Activated naive CD8-positive, alpha-beta T cell treated with anti-CD3 and anti-CD28 coated beads, Interleukin-2, amount 10 ng/mL, durations not matched to agents 7 days and 5 days (primary cell): Measurements from ENCODE around the gene MTMR3. TPM values are rescaled to one million over a fixed set of nuclear protein-coding genes. Genes with fewer than 3 reads are reported as not detected.

Source experiments
- ATAC-seq: fragments of 150-1000 bp; cut with Tn5 transposase; one replicate; pipeline ENCODE4 v1.10.0; 2021; ENCODE audit warnings: low read depth, moderate library complexity
- POLR2A ChIA-PET: fragments of 350-600 bp; sonication (Branson Sonifier 250); formaldehyde crosslinking; loops from one replicate; lab custom pipeline; 2021; ENCODE audit warnings: antibody characterized with exemption; lab: Charles Lee
- DNase-seq: peaks from one replicate; pipeline ENCODE4 v3.0.0; 2021
- H3K27ac Mint-ChIP-seq: one replicate; pipeline ENCODE4 v1.8.0; 2022; ENCODE audit warnings: mild to moderate bottlenecking, mixed read lengths
- H3K27me3 Mint-ChIP-seq: one replicate; pipeline ENCODE4 v1.8.0; 2022; ENCODE audit warnings: mild to moderate bottlenecking, moderate library complexity, mixed read lengths
- H3K36me3 Mint-ChIP-seq: one replicate; pipeline ENCODE4 v1.8.0; 2021; ENCODE audit warnings: mild to moderate bottlenecking, mixed read lengths
- H3K4me1 Mint-ChIP-seq: one replicate; pipeline ENCODE4 v1.8.0; 2021; ENCODE audit warnings: mixed read lengths
- H3K4me3 Mint-ChIP-seq: one replicate; pipeline ENCODE4 v1.8.0; 2022; ENCODE audit warnings: mild to moderate bottlenecking, moderate library complexity, mixed read lengths
- H3K9me3 Mint-ChIP-seq: one replicate; pipeline ENCODE4 v1.8.0; 2021; ENCODE audit warnings: mixed read lengths
- total RNA-seq, 2 experiments: library from RNA; stranded (reverse); gene quantifications; one replicate each; pipeline ENCODE4 v1.2.3, GENCODE V29; 2021

Gene MTMR3
- total RNA-seq, 2 experiments from 2014 or later = 33.9 to 40.8 TPM

- Mint-ChIP-seq H3K9me3 (no peaks in the 10 kb centered on the region), H3K4me1 (no peaks in the 10 kb centered on the region), H3K36me3 (no peaks in the 10 kb centered on the region), H3K27me3 (peaks cover 8% of the 10 kb centered on the region), H3K27ac (no peak overlapping the region), H3K4me3 (no peak overlapping the region)
- POLR2A ChIA-PET = no interaction called here
- ATAC-seq (no peak), DNase-seq (no peak)
These were observed 158.5 kb downstream of the MTMR3 start for GRCh38 chr22:30041475-30041874.

DNA sequence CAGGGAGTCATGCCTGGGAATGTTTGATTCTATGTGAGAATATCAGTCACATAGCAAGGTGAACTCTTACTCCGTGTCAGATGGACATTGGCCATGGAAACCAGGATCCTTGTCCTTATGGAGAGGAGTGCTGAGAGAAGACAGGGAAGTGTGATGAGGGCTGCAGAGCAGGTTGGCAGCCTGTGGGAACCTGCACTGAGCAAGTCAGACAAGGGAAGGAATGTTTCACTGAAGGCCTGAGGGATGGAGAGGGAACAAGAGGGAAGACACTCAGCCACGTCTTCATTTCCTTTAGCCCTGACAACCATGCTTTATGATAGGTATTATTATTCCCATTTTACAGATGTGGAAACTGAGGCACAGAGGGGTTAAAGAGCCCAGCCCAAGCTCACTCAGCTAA lies 158.9 kb downstream of the MTMR3 start:
- ATAC-seq (no peak), DNase-seq (no peak)
- H3K27ac Mint-ChIP-seq = no peak overlapping the region
- peaks cover 8% of the 10 kb centered on the region for H3K27me3 Mint-ChIP-seq
- H3K9me3 Mint-ChIP-seq = no peaks in the 10 kb centered on the region
- POLR2A ChIA-PET = no interaction called here
- H3K4me1 Mint-ChIP-seq = no peaks in the 10 kb centered on the region
- no peaks in the 10 kb centered on the region for H3K36me3 Mint-ChIP-seq
- H3K4me3 Mint-ChIP-seq = no peak overlapping the region

- H3K27ac Mint-ChIP-seq = no peak overlapping the region
- H3K4me3 Mint-ChIP-seq = no peak overlapping the region
- no peaks in the 10 kb centered on the region for H3K36me3 Mint-ChIP-seq
- peaks cover 8% of the 10 kb centered on the region for H3K27me3 Mint-ChIP-seq
- POLR2A ChIA-PET = no interaction called here
- ATAC-seq = no peak
- peaks cover 5% of the 10 kb centered on the region for H3K4me1 Mint-ChIP-seq
- no peak for DNase-seq
- no peaks in the 10 kb centered on the region for H3K9me3 Mint-ChIP-seq
These were observed 160.2 kb downstream of the MTMR3 start for GRCh38 chr22:30043161-30043560.

GRCh38 chr22:30044369-30044768 lies 161.4 kb downstream of the MTMR3 start:
- peaks cover 5% of the 10 kb centered on the region for H3K4me1 Mint-ChIP-seq
- peaks cover 8% of the 10 kb centered on the region for H3K27me3 Mint-ChIP-seq
- H3K36me3 Mint-ChIP-seq = no peaks in the 10 kb centered on the region
- H3K27ac Mint-ChIP-seq = no peak overlapping the region
- DNase-seq (no peak), ATAC-seq (no peak)
- H3K9me3 Mint-ChIP-seq = no peaks in the 10 kb centered on the region
- POLR2A ChIA-PET = no interaction called here
- H3K4me3 Mint-ChIP-seq = no peak overlapping the region

GRCh38 chr22:30044881-30045493 lies 162.0 kb downstream of the MTMR3 start:
- no peaks in the 10 kb centered on the region for H3K9me3 Mint-ChIP-seq
- peaks cover 8% of the 10 kb centered on the region for H3K27me3 Mint-ChIP-seq
- no peak for DNase-seq
- no peak overlapping the region for H3K4me3 Mint-ChIP-seq
- no peak for ATAC-seq
- no peaks in the 10 kb centered on the region for H3K36me3 Mint-ChIP-seq
- peaks cover 5% of the 10 kb centered on the region for H3K4me1 Mint-ChIP-seq
- POLR2A ChIA-PET = no interaction called here
- H3K27ac Mint-ChIP-seq = no peak overlapping the region

DNA sequence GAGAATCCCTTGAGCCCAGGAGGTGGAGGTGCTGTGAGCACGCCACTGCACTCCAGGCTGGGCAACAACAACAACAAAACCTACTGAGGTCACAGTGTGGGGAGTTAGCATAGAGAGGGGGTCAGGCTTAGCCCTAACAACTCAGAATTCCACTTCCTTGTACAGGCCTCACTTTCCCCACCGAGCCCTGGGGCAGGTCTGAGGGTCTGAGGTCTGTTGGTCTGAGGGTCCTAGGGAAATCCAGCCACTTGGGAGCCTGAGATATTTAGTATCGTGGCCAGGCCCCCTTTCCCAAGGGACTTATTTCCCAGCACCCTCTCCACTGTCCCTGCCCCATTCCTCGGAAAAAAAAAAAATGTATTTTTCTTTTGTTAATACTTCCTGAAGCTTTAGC lies 162.5 kb downstream of the MTMR3 start:
- ATAC-seq (no peak), DNase-seq (no peak)
- no peak overlapping the region for H3K4me3 Mint-ChIP-seq
- peaks cover 5% of the 10 kb centered on the region for H3K4me1 Mint-ChIP-seq
- H3K27me3 Mint-ChIP-seq = peaks cover 11% of the 10 kb centered on the region
- no peaks in the 10 kb centered on the region for H3K36me3 Mint-ChIP-seq
- POLR2A ChIA-PET = no interaction called here
- no peaks in the 10 kb centered on the region for H3K9me3 Mint-ChIP-seq
- no peak overlapping the region for H3K27ac Mint-ChIP-seq

- H3K27ac Mint-ChIP-seq = peak overlapping the region; percentile 24
These were observed 163.1 kb downstream of the MTMR3 start for GRCh38 chr22:30045901-30046715.

GRCh38 chr22:30046716-30047363 lies 163.9 kb downstream of the MTMR3 start:
- no peaks in the 10 kb centered on the region for H3K9me3 Mint-ChIP-seq
- DNase-seq (no peak), ATAC-seq (no peak)
- peaks cover 6% of the 10 kb centered on the region for H3K27me3 Mint-ChIP-seq
- POLR2A ChIA-PET = interaction anchor here (0.5 to 0.9 kb wide), 2 partner anchors 236 to 460 kb away, joined by 3 read pairs; no protein-coding TSS in a partner anchor
- peak overlapping the region; percentile 50 for H3K27ac Mint-ChIP-seq
- H3K4me1 Mint-ChIP-seq = peaks cover 5% of the 10 kb centered on the region
- peak overlapping the region; percentile 35 for H3K4me3 Mint-ChIP-seq
- H3K36me3 Mint-ChIP-seq = no peaks in the 10 kb centered on the region

More at GRCh38 chr22:30045901-30046715, 163.1 kb downstream of the MTMR3 start:
- POLR2A ChIA-PET = interaction anchor here (0.5 kb wide), 1 partner anchor 459 kb away, joined by 3 read pairs; no protein-coding TSS in a partner anchor
- H3K4me3 Mint-ChIP-seq = no peak overlapping the region
- H3K36me3 Mint-ChIP-seq = no peaks in the 10 kb centered on the region
- H3K9me3 Mint-ChIP-seq = no peaks in the 10 kb centered on the region
- DNase-seq (no peak), ATAC-seq (no peak)
- peaks cover 8% of the 10 kb centered on the region for H3K27me3 Mint-ChIP-seq
- H3K4me1 Mint-ChIP-seq = peaks cover 5% of the 10 kb centered on the region

GRCh38 chr22:30047364-30047738 lies 164.4 kb downstream of the MTMR3 start:
- Mint-ChIP-seq H3K36me3 (no peaks in the 10 kb centered on the region), H3K4me1 (peaks cover 5% of the 10 kb centered on the region), H3K4me3 (peak overlapping the region; percentile 35), H3K27me3 (peaks cover 6% of the 10 kb centered on the region), H3K27ac (peak overlapping the region; percentile 50), H3K9me3 (no peaks in the 10 kb centered on the region)
- ATAC-seq = peak; percentile 99
- no peak for DNase-seq
- POLR2A ChIA-PET = interaction anchor here (0.9 kb wide), 1 partner anchor 236 kb away, joined by 3 read pairs; no protein-coding TSS in a partner anchor

GRCh38 chr22:30048681-30049080 lies 165.7 kb downstream of the MTMR3 start:
- peaks cover 5% of the 10 kb centered on the region for H3K4me1 Mint-ChIP-seq
- no peaks in the 10 kb centered on the region for H3K9me3 Mint-ChIP-seq
- ATAC-seq (no peak), DNase-seq (no peak)
- no peak overlapping the region for H3K27ac Mint-ChIP-seq
- H3K4me3 Mint-ChIP-seq = no peak overlapping the region
- POLR2A ChIA-PET = no interaction called here
- H3K27me3 Mint-ChIP-seq = peaks cover 3% of the 10 kb centered on the region
- H3K36me3 Mint-ChIP-seq = no peaks in the 10 kb centered on the region

DNA sequence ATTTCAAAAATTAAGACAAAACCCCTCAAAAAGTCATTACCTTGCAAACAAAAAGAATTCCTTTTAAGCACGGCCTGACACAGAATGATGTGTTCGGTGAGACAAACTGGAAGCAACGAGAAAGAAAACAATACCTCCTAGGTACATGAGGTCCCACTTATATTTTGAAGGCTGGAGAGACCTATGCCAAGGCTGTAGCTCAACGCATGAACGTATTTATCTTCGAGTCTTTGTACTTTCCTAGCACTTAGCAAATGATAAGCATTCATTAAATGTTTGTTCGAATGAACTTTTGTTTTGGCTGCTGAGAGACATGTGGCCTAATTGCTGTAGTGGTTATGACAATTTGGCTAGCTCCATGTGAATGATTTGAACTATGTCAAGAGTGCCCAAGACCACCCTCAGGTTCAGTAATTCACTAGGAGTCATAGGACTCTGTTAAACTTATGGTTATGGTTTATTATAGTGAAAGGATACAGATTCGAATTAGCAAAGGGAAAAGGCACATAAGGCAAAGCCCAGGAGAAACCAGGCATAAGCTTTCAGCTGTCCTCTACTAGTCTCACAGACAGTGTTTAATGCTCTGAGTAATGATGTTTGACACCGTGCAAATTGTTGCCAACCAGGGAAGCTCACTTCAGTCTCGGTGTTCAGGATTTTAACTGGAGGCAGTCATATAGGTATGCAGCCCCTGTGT lies 171.2 kb downstream of the MTMR3 start:
- ATAC-seq = no peak
- no peak overlapping the region for H3K4me3 Mint-ChIP-seq
- POLR2A ChIA-PET = no interaction called here
- no peak overlapping the region for H3K27ac Mint-ChIP-seq
- peaks cover 5% of the 10 kb centered on the region for H3K27me3 Mint-ChIP-seq
- H3K9me3 Mint-ChIP-seq = peaks cover 3% of the 10 kb centered on the region
- H3K4me1 Mint-ChIP-seq = no peaks in the 10 kb centered on the region
- DNase-seq = no peak
- no peaks in the 10 kb centered on the region for H3K36me3 Mint-ChIP-seq

DNA sequence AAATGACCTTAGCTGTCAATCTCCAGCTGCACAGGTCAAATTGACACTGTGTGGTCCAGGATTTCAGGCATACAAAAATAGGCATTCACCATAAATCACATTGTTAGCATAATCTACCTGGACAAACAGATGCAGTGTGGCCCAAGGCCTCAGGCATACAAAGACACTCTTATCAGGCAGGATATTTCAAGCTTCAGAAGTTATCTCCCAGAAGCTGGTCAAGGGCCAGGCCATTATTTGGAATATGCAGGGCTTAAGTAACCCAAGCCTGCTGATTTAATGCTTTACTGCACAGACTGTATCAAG lies 171.7 kb downstream of the MTMR3 start:
- DNase-seq (no peak), ATAC-seq (no peak)
- no peaks in the 10 kb centered on the region for H3K4me1 Mint-ChIP-seq
- peaks cover 8% of the 10 kb centered on the region for H3K27me3 Mint-ChIP-seq
- no peak overlapping the region for H3K27ac Mint-ChIP-seq
- H3K4me3 Mint-ChIP-seq = no peak overlapping the region
- POLR2A ChIA-PET = no interaction called here
- H3K9me3 Mint-ChIP-seq = peaks cover 5% of the 10 kb centered on the region
- H3K36me3 Mint-ChIP-seq = peaks cover 3% of the 10 kb centered on the region

DNA sequence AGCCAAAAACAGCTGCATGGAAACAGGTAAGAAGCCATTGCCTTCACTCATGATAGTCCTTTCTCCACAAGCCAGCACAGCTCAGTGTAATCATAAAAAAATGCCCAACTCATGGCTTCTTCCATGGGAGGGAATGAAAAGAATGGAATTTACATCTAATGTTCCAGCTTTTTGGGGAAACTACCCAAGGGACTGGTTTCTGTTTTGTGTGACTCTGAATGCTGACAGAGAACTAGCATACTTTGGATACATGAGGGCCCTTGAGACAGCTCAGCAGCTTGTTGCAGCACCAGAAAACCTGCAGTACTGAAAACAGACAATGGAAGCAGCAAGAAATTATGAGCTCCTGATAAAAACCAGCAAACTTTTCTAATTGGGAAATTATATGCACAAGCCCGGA lies 173.0 kb downstream of the MTMR3 start:
- H3K36me3 Mint-ChIP-seq = peaks cover 3% of the 10 kb centered on the region
- peaks cover 5% of the 10 kb centered on the region for H3K9me3 Mint-ChIP-seq
- H3K4me1 Mint-ChIP-seq = no peaks in the 10 kb centered on the region
- peaks cover 5% of the 10 kb centered on the region for H3K27me3 Mint-ChIP-seq
- no peak overlapping the region for H3K4me3 Mint-ChIP-seq
- no peak overlapping the region for H3K27ac Mint-ChIP-seq
- ATAC-seq = no peak
- DNase-seq = no peak
- POLR2A ChIA-PET = no interaction called here
